Activated T-cell treated with anti-CD3 and anti-CD28 coated beads for 1 hour (primary cell): ENCODE data around the gene GPR84.
"Not testable (repeated sequence)": the region's sequence is repeated elsewhere in the genome, so short reads cannot be mapped to it uniquely, and the experiment has no call there.

ENCODE experiments used
- DNase-seq: peaks from one replicate; pipeline ENCODE4 v3.0.0-alpha.2; 2020; ENCODE audit warnings: low read depth

GPR84 gene

DNA sequence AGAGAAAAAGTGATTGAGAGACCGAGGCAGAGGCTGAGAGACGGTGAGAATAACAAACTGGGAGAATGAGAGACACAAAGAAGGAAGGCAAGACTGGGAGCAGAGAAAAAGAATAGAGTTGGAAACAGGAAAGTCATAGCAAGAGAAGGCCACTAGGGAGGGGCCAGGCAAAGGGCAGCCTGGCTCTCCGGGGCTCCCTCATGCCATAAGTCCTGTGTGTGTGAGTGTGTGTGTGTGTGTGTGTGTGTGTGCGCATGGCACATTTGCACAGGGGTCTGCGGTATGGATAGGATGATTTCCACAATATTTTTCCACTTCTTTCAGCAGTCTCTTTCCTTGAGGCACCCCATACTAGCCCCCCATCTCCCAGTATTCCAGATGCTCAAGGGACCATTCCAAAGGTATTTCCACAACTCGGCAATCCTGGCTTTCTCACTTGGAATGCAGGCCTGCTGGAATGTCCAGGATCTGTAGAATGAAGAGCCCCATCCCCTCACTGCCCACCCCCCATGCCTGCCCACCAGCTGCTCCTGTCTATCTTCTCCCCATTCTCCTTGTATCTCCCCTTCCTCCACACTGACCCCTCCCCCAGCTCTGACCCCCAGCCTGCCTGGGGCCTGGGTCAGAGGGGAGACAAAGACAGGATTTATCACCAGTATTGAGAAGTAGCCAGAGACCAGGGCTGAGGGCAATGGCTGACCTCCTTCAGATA, 9.0 kb downstream of the GPR84 start:
- no peak for DNase-seq

DNA sequence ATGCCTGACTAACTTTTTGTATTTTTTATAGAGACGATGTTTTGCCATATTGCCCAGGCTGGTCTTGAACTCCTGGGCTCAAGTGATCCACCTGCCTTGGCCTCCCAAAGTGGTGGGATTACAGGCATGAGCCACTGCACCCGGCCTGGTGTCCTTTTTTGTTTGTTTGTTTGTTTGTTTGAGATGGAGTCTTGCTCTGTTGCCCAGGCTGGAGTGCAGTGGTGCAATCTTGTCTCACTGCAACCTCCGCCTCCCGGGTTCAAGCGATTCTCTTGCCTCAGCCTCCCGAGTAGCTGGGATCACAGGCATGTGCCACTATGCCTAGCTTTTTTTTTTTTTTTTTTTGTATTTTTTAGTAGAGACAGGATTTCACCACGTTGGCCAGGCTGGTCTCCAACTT, 10.0 kb downstream of the GPR84 start:
- not testable (repeated sequence) for DNase-seq

DNA sequence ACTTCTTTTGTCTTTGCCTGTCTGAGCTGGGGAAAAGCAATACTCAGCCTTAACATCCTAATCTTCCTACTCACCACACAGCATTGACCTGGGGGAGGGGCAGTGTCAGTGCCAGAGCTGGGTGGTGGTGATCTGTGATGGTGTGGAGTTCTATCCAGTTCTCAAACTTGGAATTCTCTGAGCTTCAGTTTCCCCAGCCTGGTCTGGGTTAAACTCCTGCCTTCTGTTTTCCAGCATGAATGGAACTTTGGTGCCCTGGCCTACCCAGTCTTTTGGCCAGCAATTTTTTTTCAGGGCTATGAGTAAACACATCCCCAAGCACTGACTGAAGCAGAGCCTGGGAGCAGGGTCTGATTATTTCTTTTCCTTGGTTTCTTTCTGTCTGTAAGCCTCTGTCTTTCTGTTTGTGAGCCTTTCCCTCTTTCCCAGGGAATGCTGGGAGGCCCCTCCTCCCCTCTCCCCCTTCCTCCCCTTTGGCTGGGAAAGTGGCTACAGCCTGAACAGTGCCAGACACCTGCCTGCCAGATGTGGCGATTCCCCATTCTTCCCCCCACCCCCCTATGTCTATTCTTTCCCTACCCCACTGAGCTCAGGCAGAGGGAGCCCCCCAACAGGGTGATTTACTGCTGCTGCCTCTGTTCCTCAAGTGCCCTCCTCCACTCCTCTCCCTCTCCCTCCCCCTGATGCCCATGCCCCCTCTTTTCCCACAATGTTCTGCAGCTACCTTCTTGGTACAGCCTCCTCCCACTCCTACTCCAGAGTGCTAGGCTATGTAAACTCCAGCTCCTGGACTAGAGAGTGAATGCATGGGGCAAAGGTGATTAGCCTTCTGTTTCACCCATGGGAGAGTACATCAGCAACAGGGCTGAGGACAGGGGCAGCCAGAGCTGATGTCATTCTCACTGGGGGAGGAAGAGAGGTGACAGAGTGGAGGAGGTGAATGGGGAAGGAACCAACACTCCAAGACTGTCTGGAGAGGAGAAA, 11.1 kb downstream of the GPR84 start:
- DNase-seq = no peak

DNA sequence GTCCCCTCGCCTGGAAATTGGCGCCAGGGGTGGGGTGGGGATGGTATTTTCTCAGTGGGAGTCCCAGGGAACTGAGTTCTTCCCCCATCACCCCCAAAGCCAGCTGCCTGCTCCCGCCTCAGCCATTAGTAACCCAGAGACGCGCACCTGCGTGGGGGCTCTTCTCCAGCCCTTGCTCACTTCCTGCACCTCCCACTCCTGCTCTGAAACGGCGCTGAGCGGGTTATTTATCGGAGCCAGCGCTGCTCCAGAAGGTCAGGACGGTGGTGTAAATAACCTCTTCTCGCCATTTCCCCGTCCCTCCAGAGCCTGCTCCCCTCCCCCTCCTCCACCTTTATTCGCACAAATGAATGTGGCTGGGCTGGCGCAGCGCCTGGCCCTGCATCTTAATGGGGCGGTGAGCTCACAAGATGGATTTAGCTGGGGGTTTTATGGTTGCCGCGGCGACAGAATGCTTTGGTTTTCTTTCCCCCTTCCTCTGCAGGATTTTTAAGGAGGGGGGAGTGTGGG, 12.2 kb downstream of the GPR84 start:
- no peak for DNase-seq

DNA sequence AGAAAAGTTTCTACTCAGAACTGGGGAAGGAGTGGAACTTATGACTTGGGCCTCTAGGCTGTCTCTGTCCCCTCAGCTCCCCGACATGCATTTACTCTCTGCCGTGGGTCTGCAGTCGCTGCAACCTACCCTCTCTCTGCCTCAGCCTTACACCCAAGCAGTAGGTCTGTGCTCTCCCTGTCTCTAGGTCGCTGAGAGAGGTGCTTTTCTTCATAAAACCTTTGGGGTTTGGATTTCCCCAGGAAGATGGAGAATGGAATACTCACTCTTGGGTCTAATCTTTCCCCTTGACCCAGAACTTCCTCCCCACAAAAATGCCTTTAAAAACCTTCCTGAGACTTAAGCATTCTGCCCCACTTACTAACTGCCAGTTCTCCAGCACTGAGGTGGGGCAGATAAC, 12.9 kb downstream of the GPR84 start:
- no peak for DNase-seq

DNA sequence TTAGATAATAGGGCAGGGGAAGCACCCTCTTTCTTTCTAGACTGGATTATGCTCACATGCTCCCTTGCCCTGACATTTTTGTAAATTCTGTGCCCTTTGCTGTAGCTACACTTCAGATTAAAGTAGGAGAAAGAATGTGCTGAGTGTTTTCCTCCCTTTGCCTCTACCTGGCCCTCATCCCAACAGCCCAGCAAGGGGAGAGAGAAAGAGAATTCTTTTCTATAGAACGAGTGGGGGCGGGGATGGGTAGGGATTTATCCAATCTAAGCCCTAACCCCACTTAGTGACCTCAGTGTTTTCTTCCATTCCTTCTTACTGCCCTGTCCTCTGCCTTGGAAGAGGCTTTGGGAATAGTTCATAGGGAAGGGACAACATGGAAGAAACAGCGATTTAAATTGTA, 13.5 kb downstream of the GPR84 start:
- no peak for DNase-seq

DNA sequence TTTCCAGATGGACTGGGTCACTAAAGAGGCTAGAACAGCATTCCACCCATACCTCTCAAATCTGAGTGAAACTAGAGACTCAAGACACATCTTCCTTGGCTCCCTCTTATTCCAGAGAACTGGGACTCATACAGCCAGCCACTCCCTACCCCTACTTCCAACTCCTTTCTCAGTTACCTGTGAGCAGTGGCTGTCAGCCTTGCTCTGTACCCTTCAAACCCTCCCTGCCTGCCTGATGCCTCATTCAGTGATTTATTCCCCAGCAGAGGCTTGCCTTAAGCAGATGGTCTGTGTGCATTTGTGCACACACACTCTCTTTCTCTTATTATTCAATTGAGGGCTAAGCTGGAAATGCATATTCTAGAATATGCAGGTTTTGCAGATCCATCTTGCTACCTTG, 14.6 kb downstream of the GPR84 start:
- no peak for DNase-seq

DNA sequence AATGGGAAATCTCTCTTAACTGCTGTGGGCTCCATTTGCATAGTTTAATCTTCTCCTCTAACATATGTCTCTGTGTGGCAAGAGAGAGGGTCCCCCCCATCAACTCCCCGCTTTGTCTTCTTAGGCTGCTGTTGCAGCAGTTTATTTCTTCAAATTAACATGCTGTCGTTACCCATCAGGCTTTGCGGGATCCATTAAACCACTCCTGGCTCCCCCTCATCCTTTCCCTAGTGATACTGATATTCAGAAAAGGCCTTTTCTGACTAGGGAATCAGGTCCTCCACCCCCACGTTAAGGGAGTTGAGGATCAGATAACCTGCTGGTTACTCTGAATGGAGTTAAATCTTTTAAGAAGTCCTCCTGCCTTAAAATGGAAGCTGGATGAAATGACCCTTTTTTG, 15.2 kb downstream of the GPR84 start:
- no peak for DNase-seq

DNA sequence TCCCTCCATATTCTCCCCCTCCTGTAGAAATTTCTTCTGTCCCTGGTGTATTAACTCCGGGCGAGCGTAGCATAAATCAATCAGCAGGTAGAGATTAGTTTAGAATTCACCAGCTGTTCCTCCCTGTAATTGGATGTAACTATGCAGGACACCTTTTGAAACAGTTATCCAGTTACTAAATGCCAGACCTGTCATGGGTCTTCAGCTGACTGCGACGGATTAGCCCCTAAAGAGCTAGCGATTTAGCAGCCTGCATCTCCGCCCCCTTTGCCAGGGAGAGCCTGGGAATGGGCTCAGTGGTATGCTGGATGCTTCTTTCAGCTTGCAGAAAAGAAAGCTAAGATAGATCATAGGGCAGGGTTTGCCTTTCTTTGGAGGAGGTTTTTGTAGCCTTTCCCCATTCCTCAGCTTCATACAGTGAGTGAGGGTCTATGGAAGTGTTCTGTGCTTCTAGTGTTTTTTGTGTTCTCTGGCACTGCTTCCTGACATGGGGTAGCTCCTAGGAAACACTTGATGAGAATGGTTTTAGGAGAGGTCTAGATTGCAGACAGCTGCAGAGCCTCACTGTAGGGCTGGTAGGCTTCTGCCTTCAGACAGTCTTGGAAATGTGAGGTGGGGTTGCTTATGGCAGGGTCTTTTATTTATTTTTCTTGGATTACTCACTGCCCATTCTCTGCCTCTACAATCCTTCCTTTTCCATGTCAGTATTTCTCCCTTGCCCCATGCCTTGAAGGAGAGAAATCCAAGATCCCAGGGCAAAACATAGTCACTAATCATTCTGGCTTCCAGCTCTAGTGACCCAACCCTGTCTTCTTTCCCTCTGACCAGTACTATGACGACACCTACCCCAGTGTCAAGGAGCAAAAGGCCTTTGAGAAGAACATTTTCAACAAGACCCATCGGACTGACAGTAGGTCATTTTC, 22.6 kb downstream of the GPR84 start:
- no peak for DNase-seq

DNA sequence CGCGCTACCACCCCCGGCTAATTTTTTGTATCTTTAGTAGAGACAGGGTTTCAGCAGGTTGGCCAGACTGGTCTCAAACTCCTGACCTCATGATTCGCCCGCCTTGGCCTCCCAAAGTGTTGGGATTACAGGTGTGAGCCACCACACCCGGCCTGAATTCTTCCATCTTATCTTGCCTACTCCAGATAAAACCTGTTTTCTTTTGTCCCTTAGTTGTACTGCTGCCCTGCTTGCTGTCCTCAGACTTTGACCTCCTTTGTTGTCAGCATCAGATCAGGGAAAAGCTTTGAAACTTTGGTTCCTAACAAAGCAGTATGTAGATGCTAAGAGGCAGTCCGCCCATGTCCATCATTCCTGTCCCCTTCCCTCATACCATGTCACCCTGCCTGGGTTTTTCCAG, 23.4 kb downstream of the GPR84 start:
- no peak for DNase-seq

DNA sequence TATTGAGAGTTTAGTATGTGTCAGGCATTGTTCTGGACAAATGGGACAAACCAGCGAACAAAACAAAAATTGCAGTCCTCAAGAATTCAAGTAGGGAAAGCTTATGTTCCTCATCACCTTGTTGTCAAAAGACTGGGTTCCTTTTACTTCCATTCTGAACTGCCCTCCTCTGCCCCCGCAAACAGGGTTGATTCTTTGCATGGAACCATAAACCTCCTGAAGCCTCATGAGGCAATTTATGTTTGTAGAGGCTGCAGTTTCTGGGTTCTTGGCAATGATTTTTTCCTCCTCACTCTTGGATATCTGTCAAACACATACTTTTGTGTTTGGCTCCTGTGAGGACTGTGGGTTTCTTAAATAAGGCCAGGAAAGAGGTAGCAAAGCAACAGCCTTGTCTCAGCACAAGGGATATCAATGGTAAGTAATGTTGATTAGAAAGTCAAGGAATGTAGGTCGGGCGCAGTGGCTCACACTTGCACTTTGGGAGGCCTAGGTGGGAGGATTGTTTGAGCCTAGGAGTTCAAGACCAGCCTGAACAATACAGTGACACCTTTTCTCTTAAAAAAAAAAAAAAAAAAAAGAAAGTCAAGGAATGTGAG, 25.5 kb downstream of the GPR84 start:
- DNase-seq = no peak

DNA sequence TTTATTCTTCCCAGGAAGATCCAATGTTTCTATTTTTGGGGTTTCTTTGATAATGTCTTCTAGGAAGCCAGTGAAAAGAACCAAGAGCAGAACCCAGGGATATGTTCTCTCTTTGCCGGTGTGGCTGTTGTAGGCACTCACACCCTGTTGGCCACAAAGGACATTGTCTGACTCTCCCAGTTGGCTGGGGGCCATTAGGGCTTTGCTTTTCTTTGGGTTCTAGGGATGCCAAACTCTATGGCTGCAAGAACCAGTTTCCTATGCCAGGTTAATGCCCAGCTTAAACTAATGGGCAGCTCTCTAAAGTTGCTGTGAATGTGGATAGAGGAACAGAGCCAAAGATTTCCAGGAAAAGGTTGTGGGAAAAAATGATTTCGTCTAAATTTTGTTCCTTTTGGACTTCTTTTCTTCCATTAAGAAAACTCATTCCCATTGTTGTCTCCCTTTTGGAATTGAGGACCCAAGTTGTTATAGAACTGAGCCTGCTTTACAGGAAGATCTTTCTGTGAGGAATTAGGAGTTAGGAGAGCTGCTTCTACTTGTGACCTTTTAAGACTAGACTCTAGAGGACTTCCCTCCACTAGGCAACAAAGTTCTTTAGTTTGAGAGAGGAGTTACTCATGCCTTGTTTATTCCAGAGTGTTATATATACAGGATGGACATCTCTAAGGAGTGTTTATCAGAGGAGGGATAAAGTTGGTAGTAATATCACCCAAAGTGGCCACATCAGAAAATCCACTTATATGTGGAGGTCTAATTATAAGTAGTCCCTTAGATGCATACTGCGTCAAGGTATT, 26.2 kb downstream of the GPR84 start:
- no peak for DNase-seq

DNA sequence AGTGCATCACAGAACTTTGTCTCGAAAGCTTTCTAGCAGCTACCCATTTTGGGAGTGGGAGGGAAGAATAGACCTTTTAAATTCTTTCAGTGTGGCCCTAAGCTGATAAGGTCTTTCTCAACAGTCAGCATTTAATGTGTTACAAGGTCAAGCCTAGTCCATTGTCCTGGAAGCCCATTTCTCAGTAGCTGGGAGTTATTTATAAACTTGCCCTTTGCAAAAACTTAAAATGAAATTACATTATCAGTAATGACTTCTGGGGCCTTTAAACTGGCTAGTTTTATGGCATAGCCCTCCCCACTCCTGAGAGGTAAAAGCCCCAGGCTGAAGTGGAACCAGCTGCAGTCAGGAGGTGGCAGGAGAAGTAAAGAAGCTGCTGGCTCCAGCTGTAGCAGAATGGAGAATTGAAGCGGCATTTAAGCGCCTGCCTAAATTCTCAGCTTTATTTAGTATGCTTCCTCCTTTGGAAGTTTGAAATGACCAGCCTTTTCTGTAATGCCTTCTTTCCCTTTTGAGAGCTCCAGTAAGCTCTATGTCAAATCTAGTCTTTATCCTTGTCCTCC, 26.9 kb downstream of the GPR84 start:
- DNase-seq = no peak

DNA sequence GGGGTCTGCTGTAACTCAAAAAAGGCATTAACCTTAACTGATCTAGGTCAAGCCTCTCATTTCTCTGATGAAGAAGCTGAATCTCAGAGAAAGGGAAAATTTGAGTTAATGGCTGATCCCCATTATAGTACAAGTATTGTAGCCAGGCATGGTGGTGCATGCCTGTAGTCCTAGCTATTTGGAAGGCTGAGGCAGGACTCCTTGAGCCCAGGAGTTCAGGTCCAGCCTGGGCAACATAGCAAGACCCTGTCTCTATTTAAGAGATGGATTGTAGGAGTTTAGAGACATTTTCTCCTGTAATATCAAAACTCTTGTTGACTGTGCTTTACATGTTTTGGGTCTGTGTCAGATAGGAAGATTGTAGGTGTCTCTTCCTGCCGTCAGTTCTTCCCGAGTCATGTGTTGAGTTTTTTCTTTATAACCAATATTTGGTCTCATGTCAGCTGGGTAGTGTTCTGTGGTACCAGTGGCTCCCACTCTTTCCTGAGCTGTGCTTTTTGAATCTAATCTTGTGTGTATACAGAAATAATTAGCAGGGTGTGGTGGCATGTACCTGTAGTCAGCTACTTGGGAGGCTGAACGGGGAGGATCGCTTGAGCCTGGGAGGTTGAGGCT, 30.8 kb downstream of the GPR84 start:
- no peak for DNase-seq

DNA sequence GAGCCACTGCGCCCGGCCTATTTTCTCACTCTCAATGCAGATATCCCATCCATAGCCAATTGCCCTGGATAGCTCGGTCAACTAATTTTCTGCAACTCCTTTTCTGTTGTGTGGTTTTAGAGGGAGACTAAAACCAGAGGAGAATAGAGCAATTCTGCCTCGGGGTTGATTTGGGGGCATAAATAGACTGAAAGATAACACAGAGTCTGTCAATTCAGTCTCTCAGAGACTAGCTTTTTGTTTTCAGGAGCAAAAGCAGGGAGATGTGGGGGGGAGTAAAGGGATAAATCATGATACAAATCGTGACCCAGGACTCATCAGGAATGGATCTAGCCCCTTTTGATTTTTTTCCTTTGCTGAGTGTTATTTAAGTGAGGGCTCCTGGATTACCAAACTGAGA, 32.8 kb downstream of the GPR84 start:
- DNase-seq = no peak

DNA sequence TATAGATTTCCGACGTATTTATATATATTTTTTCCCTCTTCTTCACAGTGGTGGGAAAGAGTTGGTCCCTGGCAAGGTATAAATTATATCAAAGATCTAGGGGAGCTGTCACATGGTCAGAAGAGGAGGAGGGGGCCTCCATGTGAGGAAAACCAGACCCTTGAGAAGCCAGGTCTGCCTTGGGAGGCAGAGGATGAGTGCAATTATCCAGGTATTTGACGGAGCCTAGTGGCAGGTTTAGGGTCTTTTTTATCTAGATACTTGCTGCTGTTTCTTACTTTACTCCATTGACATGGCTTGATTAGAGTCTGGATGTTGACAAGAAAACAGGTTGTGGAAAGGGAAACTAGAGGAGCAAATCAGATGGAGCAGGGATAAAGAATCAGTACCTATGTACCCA, 33.8 kb downstream of the GPR84 start:
- DNase-seq = no peak

DNA sequence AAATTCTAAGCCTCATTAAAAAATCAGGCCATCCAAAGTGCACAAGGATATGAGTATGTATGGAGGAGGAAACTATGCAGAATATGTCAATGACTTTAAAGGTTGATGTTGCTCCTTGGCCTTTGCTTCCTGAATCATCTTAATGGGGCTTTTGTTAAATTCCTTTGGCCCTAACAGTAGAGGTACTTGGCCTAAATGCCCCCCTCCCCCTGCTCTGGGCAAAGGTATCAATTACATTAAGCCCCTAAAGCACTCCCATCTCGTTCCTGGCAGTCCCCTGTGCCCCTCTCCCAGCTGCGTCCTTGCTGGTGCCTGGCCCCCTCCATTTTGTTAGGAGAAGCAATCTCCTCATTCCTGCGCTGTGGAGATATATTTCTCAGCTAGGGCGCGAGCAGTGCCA, 34.5 kb downstream of the GPR84 start:
- DNase-seq = no peak

DNA sequence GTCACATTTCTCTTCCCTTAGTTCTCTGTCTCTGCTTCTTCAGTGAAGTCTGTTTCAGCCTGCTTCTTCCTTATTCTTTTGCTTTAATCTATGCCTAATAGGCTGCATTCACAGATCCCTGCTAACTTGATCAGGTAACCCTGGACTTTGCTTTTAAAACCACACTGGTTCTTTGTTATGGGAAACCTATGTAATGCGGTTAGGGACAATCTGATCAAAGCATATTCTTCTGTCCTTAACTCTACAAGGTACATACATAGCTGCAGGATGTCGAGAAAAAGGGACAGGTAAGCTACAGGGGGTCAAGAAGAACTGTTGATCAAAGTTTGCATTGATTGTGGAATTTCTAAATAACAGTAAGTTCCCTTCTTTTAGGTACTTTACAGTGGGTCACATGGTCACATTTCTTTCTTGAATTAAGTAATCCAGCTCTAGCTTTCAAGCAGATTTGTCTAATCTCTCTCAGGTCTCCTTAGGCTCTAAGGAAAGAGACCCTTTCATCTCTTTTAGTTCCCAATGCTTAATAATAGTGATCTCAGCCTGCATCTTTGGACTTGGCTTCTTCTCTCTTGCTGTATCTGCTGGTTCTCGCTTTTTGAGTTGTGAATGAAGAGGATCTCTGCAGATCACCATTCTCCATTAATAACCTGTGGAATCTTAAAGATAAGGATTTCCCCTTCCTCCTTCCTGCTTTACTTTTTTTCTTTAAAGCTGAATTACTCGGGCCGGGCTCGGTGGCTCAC, 35.5 kb downstream of the GPR84 start:
- no peak for DNase-seq

DNA sequence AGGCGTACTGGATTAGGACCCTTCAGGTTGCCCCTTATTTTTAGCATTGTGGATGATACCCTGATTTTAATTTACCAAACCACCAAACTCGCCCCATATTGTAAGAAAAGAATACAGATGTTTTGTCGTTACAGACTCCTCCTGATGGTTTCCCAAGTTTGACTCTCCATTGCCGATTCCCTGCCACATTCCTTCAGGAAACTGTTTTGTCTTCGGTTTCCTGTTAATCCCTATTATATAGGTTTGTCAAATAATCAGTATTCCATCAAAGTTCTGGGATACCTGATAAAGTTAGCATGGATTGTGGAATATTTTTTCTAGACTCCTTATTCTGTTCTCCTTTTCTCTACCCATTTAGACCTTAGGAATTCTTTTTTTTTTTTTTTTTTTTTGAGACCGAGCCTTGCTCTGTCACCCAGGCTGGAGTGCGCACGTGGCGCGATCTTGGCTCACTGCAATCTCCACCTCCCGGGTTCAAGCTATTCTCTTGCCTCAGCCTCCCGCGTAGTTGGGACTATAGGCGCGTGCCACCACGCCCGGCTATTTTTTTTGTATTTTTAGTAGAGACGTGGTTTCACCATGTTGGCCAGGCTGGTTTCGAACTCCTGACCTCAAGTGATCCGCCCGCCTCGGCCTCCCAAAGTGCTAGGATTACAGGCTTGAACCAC, 38.7 kb downstream of the GPR84 start:
- not testable (repeated sequence) for DNase-seq
